ENCODE results near the gene SH3BGRL2. TPM values are rescaled to one million over a fixed set of nuclear protein-coding genes. Genes with fewer than 3 reads are reported as not detected.

The SH3BGRL2 gene
- total RNA-seq, 1 experiment from 2014 or later, result 5.2 TPM

DNA sequence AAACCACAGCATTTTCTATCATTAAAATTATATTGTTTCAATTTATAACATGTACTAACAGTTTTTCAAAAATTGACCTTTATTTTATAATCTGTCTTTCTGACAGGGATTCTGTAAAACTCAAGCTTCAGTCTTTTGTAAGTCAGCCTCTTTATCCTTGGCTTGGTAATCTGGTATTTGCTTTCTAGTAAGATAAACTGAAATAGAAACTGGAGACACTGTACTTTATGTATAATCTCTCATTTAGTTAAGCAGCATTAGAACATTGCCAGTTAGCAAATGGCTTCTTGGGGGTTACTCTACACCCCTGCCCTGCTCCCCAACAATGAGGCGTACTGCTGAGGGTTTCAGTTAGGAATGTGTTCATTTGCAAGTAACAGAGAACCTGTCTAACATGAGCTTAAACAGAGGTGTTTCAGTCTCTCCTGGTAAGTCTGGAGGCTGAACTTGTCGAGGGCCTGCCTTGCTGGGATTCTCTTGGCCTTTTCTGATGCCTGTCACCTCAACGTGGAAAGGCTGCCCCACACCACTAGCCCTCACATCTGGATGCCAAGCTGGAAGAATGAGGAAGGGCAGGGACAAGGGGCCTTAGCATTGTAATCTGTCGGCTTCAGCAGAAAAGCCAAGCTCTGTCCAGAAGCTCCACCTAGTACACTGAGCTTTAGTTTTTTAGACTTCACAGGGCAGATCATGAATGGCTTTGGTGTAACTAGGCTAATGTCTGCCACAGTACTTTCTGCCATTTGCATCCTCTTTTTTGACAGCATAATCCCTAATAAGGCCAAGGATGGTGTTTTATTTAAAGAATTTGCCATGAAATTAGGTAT is 34.8 kb downstream of the SH3BGRL2 start:
- intact Hi-C loops (cut with micrococcal nuclease), result no loop called here
- no peak overlapping the region for H3K4me3 ChIP-seq (replicated peaks in 1 of 2; ENCODE audit: low read depth in 1 of 2, low read length in 2 of 2)
- H3K79me2 ChIP-seq (ENCODE audit: insufficient read depth, low read length), result no peaks in the 10 kb centered on the region
- DNase-seq (ENCODE audit: low read depth, low spot score) (no peak), ATAC-seq (no peak)
- ChIA-PET CTCF (no interaction called here), RAD21 (ENCODE audit: low non-redundant PET in 1 of 2, low total read pairs in 2 of 2, uncharacterized antibody in 2 of 2, unreplicated experiment in 2 of 2) (no interaction called here), POLR2A (no interaction called here)
- H3K9me3 ChIP-seq (ENCODE audit: control insufficient read depth in 1 of 2, insufficient read depth in 1 of 2, low read depth in 1 of 2, low read length in 2 of 2), result no peaks in the 10 kb centered on the region
- H3K27me3 ChIP-seq (ENCODE audit: insufficient read depth, low read length), result no peaks in the 10 kb centered on the region
- no peaks in the 10 kb centered on the region for H4K20me1 ChIP-seq (ENCODE audit: insufficient read depth)
- no peaks in the 10 kb centered on the region for H3K9me2 ChIP-seq (ENCODE audit: insufficient read depth)
- no TSS peak for BruUV-seq (replicated peaks)
- TF ChIP-seq ZFX (IDR thresholded peaks at IDR 0.05) (no peak), POLR2AphosphoS5 (IDR thresholded peaks at IDR 0.05; ENCODE audit: low read depth, low read length) (no peak), JUND (IDR thresholded peaks at IDR 0.05) (no peak), POLR2A (IDR thresholded peaks at IDR 0.05; ENCODE audit: borderline replicate concordance, extremely low read depth, insufficient read depth, insufficient read length) (no peak), EGR1 (IDR thresholded peaks at IDR 0.05; ENCODE audit: low read depth) (no peak), SIN3A (IDR thresholded peaks at IDR 0.05; ENCODE audit: low read depth) (no peak), ELF1 (IDR thresholded peaks at IDR 0.05; ENCODE audit: borderline replicate concordance, low read depth) (no peak), EZH2 (IDR thresholded peaks at IDR 0.05) (no peak), YY1 (IDR thresholded peaks at IDR 0.05; ENCODE audit: extremely low read depth, insufficient replicate concordance, low read depth, low read length) (no peak), ZNF274 (IDR thresholded peaks at IDR 0.05; ENCODE audit: low read depth, low read length) (no peak), FOSL1 (IDR thresholded peaks at IDR 0.05; ENCODE audit: low read depth) (no peak)
- TF ChIP-seq, protein P1, sequence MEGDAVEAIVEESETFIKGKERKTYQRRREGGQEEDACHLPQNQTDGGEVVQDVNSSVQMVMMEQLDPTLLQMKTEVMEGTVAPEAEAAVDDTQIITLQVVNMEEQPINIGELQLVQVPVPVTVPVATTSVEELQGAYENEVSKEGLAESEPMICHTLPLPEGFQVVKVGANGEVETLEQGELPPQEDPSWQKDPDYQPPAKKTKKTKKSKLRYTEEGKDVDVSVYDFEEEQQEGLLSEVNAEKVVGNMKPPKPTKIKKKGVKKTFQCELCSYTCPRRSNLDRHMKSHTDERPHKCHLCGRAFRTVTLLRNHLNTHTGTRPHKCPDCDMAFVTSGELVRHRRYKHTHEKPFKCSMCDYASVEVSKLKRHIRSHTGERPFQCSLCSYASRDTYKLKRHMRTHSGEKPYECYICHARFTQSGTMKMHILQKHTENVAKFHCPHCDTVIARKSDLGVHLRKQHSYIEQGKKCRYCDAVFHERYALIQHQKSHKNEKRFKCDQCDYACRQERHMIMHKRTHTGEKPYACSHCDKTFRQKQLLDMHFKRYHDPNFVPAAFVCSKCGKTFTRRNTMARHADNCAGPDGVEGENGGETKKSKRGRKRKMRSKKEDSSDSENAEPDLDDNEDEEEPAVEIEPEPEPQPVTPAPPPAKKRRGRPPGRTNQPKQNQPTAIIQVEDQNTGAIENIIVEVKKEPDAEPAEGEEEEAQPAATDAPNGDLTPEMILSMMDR (IDR thresholded peaks at IDR 0.05 in 2 of 3, conservative IDR thresholded peaks at IDR 0.05 in 1 of 3; ENCODE audit: borderline replicate concordance in 1 of 3, insufficient read depth in 1 of 3, low read depth in 2 of 3, low read length in 2 of 3), result no peak
- TF ChIP-seq, protein P2, sequence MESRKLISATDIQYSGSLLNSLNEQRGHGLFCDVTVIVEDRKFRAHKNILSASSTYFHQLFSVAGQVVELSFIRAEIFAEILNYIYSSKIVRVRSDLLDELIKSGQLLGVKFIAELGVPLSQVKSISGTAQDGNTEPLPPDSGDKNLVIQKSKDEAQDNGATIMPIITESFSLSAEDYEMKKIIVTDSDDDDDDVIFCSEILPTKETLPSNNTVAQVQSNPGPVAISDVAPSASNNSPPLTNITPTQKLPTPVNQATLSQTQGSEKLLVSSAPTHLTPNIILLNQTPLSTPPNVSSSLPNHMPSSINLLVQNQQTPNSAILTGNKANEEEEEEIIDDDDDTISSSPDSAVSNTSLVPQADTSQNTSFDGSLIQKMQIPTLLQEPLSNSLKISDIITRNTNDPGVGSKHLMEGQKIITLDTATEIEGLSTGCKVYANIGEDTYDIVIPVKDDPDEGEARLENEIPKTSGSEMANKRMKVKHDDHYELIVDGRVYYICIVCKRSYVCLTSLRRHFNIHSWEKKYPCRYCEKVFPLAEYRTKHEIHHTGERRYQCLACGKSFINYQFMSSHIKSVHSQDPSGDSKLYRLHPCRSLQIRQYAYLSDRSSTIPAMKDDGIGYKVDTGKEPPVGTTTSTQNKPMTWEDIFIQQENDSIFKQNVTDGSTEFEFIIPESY (IDR thresholded peaks at IDR 0.05; ENCODE audit: extremely low read depth, insufficient replicate concordance, low read length), result no peak
- TF ChIP-seq, protein P3, sequence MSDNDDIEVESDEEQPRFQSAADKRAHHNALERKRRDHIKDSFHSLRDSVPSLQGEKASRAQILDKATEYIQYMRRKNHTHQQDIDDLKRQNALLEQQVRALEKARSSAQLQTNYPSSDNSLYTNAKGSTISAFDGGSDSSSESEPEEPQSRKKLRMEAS (IDR thresholded peaks at IDR 0.05), result no peak
- H3K4me2 ChIP-seq (ENCODE audit: low read length), result no peak overlapping the region
- H3K27ac ChIP-seq (ENCODE audit: low read depth, low read length), result no peak overlapping the region
- no peak overlapping the region for H2AFZ ChIP-seq (ENCODE audit: low read depth, low read length, poor library complexity, severe bottlenecking)
- H3K9ac ChIP-seq (ENCODE audit: low read length), result no peak overlapping the region
- no peaks in the 10 kb centered on the region for H3K36me3 ChIP-seq (ENCODE audit: control insufficient read depth in 1 of 2, insufficient read depth in 2 of 2, low read length in 2 of 2)
- peaks cover 0 to 4% of the 10 kb centered on the region in 2 experiments; a peak in 2 of 4 replicates for H3K4me1 ChIP-seq (ENCODE audit: control insufficient read depth in 1 of 2, insufficient read depth in 2 of 2, low read length in 2 of 2)

All from HCT116 (cell line).